K562 (cell line): ENCODE results near the gene PRDM12. TPM values are rescaled to one million over a fixed set of nuclear protein-coding genes. Genes with fewer than 3 reads are reported as not detected.

Experiments used
- CBFA2T3 ChIP-seq: fragments of 450-650 bp; IDR thresholded peaks from 2 replicates; pipeline ENCODE4 v1.6.1; 2017
- polyA plus RNA-seq, 8 experiments: library from polyadenylated mRNA; depleted of rRNA in 4 of 8; stranded (reverse) in 5 of 8; unstranded in 3 of 8; fragments of >200 nt; fragmentation: Nextera tagmentation in 2 of 8; fragmentation: Illumina TruSeq in 1 of 8; extraction: Ambion mirVana in 2 of 8; extraction: Trizol in 1 of 8; gene quantifications; 2 replicates each; pipeline versions ENCODE4 v1.2.1 to v1.2.3, GENCODE V29; 2011 to 2014; ENCODE audit warnings: inconsistent platforms in 1 of 8, missing spikeins in 1 of 8
- total RNA-seq, 7 experiments: library from RNA; depleted of rRNA in 6 of 7; stranded (reverse); fragments of >200 nt in 6 of 7; fragmentation: Illumina TruSeq in 2 of 7; extraction: Trizol in 2 of 7; gene quantifications; 2 replicates each; pipeline versions ENCODE4 v1.2.1 to v1.2.3, GENCODE V29; 2011 to 2021; ENCODE audit warnings: low replicate concordance in 1 of 7
- TF ChIP-seq, protein P1 (sequence below): fragments of 200-600 bp; sonication (generic); IDR thresholded peaks from one replicate; pipeline ENCODE4 v1.6.1; 2012; ENCODE audit warnings: mild to moderate bottlenecking, low read depth, low read length, inconsistent platforms

PRDM12 gene
- total and polyA plus RNA-seq, 9 of the 15 experiments (the other 6 are each of a cell fraction or from before 2014, with no cell fraction given) = 0.04 to 0.22 (median 0.07) TPM; not detected in 3

DNA sequence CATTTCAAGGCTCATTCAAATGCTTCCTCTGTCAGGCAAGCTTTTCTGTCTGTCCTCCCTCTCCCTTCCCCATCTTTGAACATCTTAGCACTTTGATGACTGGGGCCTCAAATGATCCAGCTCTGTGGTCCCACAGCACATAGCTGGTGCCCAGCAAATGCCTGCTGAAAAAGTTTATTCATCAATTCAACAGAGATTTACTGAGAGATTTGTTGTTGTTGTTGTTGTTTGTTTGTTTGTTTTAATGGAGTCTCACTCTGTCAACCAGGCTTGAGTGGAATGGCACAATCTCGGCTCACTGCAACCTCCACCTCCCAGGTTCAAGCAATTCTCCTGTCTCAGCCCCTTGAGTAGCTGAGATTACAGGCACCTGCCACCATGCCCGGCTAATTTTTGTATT is 23.2 kb downstream of the PRDM12 start (continued):
- TF ChIP-seq, protein P1, sequence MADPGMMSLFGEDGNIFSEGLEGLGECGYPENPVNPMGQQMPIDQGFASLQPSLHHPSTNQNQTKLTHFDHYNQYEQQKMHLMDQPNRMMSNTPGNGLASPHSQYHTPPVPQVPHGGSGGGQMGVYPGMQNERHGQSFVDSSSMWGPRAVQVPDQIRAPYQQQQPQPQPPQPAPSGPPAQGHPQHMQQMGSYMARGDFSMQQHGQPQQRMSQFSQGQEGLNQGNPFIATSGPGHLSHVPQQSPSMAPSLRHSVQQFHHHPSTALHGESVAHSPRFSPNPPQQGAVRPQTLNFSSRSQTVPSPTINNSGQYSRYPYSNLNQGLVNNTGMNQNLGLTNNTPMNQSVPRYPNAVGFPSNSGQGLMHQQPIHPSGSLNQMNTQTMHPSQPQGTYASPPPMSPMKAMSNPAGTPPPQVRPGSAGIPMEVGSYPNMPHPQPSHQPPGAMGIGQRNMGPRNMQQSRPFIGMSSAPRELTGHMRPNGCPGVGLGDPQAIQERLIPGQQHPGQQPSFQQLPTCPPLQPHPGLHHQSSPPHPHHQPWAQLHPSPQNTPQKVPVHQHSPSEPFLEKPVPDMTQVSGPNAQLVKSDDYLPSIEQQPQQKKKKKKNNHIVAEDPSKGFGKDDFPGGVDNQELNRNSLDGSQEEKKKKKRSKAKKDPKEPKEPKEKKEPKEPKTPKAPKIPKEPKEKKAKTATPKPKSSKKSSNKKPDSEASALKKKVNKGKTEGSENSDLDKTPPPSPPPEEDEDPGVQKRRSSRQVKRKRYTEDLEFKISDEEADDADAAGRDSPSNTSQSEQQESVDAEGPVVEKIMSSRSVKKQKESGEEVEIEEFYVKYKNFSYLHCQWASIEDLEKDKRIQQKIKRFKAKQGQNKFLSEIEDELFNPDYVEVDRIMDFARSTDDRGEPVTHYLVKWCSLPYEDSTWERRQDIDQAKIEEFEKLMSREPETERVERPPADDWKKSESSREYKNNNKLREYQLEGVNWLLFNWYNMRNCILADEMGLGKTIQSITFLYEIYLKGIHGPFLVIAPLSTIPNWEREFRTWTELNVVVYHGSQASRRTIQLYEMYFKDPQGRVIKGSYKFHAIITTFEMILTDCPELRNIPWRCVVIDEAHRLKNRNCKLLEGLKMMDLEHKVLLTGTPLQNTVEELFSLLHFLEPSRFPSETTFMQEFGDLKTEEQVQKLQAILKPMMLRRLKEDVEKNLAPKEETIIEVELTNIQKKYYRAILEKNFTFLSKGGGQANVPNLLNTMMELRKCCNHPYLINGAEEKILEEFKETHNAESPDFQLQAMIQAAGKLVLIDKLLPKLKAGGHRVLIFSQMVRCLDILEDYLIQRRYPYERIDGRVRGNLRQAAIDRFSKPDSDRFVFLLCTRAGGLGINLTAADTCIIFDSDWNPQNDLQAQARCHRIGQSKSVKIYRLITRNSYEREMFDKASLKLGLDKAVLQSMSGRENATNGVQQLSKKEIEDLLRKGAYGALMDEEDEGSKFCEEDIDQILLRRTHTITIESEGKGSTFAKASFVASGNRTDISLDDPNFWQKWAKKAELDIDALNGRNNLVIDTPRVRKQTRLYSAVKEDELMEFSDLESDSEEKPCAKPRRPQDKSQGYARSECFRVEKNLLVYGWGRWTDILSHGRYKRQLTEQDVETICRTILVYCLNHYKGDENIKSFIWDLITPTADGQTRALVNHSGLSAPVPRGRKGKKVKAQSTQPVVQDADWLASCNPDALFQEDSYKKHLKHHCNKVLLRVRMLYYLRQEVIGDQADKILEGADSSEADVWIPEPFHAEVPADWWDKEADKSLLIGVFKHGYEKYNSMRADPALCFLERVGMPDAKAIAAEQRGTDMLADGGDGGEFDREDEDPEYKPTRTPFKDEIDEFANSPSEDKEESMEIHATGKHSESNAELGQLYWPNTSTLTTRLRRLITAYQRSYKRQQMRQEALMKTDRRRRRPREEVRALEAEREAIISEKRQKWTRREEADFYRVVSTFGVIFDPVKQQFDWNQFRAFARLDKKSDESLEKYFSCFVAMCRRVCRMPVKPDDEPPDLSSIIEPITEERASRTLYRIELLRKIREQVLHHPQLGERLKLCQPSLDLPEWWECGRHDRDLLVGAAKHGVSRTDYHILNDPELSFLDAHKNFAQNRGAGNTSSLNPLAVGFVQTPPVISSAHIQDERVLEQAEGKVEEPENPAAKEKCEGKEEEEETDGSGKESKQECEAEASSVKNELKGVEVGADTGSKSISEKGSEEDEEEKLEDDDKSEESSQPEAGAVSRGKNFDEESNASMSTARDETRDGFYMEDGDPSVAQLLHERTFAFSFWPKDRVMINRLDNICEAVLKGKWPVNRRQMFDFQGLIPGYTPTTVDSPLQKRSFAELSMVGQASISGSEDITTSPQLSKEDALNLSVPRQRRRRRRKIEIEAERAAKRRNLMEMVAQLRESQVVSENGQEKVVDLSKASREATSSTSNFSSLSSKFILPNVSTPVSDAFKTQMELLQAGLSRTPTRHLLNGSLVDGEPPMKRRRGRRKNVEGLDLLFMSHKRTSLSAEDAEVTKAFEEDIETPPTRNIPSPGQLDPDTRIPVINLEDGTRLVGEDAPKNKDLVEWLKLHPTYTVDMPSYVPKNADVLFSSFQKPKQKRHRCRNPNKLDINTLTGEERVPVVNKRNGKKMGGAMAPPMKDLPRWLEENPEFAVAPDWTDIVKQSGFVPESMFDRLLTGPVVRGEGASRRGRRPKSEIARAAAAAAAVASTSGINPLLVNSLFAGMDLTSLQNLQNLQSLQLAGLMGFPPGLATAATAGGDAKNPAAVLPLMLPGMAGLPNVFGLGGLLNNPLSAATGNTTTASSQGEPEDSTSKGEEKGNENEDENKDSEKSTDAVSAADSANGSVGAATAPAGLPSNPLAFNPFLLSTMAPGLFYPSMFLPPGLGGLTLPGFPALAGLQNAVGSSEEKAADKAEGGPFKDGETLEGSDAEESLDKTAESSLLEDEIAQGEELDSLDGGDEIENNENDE = no peak
- no peak for TF ChIP-seq CBFA2T3
